HG03039 (cell line): ENCODE results near the gene VCAN.
"Not testable (repeated sequence)": the region's sequence is repeated elsewhere in the genome, so short reads cannot be mapped to it uniquely, and the experiment has no call there.

Experiments
- ATAC-seq: cut with Tn5 transposase; IDR thresholded peaks from one replicate; pipeline ENCODE4 v1.9.1; 2021; ENCODE audit warnings: mild to moderate bottlenecking, moderate library complexity; ENCODE audit not compliant: unreplicated experiment

VCAN gene

DNA sequence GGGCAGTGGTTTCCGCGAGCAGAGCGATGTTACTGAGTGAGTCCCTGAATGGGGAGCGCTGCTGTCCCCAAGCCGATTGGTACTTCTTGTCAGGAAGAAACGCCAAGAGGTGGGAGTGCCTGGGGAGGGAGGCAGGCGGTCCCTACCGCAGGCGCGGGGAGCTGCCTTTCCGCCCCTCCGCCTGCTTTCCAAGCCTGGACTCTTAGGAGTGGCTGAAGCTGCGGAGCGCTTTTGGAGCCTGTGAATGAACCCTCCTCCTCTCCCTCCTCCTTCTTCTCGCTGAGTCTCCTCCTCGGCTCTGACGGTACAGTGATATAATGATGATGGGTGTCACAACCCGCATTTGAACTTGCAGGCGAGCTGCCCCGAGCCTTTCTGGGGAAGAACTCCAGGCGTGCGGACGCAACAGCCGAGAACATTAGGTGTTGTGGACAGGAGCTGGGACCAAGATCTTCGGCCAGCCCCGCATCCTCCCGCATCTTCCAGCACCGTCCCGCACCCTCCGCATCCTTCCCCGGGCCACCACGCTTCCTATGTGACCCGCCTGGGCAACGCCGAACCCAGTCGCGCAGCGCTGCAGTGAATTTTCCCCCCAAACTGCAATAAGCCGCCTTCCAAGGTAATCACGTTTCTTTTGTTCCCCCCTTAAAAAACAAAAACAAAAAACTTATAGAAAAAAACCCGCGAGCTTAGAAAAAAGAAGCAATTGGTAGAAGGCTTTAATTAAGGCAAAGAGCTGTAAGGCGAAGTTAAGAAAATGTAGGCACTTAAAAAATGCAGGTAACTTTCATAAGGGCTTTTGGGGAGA lies at the start of gene VCAN:
VCAN (plus strand) TSS at position 340 of the 808 bp plus-strand sequence. CDS start 11,775 bp downstream, outside the sequence.
- ATAC-seq = no peak

DNA sequence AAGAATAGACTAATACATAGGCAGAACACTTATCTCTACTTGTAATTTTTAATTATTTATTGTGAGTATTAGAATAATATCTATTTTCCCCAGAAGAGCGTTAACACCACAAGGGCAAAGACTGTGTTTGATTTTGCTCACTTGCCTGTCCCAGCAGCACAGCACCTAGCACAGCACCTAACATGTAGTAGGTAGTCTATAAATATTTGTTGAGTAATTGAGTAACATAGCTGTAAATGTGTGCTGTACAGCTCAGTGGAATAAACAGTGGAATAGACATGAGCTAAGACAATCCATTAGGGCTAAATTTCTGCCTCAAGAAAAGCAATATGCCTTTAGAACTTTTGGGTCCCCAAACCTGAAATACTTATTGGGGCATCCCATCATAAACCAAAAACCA lies 49.3 kb upstream of the VCAN start:
- ATAC-seq = no peak

DNA sequence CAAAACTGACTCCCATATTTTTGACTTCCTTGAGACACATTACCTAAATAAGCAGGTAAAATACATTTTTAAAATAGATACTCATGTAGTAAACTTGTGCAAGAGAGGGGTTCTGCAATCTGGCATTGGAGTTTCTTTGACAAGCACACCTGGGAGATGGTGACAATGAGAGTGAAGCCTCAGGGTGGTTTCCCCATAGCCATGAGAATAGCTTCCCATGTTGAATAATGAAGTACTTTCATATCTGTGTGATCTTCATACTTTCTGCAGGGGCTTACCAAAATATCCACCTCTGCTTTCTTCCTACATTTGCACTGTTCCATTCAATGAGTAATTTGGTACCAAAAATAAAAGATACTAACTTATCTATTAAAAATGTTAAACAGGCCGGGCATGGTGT lies 44.7 kb upstream of the VCAN start:
- peak; percentile 52 for ATAC-seq

DNA sequence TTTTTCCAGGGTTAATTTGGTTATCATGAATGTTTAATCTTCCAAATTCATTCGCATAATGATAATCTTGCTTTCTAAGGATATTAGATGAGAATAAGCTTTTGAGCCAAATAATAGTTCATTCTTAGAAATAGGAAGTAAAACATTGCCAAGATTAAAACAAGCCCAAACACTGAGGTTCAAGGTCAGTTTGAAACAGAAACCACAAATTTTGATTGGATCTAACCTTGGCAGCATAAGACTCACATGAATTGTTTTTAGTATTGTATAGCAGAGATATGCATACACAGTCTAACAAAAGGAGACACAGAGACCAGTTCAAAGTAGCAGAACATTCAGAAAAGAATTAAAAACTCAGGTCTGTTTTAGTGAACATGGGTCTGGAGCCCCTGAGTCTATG lies 43.4 kb upstream of the VCAN start:
- ATAC-seq = no peak

DNA sequence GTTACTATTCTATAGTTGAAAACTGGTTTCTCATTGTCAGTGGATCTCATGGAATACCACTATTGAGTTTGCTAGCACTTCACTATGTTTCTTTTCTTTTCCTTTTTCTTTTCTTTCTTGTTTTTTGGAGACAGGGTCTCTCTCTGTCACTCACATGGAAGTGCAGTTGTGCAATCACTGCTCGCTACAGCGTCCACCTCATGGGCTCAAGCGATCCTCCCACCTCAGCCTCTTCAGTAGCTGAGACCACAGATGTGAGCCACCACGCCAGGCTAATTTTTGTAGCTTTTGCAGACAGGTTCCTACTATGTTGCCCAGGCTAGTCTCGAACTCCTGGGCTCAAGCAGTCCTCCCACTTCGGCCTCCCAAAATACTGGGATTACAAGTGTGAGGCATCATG lies 42.7 kb upstream of the VCAN start:
- no peak for ATAC-seq

DNA sequence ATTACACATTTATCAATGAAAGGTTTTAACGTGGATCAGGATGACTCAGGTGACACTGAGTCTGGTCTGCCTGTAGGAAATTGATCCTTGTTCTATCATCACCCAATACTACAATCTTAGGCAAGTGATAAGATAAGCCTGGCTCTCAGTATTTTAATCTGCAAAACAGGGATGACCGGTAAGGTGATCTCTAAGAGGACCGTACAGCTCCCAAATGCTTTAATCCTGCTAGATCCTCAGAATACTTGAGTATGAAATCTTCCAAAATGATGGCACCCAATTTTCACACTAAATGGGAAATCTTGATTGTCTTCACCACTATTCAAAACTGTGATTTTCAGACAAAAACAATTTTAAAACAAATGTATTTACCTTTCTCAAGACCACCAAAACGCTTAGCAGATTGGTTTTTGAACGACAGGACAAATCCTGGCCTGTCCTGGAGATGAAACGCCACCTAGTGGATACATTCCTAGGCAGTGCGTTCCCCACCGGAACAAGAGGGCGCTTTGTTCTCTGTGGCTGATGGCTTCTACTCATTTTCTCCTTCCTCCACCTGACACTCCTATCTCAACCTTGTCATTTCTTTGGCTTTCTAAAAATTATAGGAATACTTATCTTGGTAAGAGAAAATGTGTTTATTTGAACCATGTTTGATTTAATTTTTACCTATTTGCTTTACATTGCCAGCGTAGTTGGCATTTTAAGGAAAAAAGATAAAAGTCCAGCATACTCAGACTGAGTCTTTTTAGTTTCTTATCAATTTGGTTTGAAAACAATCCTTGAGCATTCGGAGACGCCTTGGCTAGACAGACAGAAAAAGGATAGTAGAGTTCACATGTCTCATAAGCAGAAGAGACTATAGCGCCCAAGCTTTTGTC lies 41.2 kb upstream of the VCAN start:
- peak; percentile 63 for ATAC-seq

DNA sequence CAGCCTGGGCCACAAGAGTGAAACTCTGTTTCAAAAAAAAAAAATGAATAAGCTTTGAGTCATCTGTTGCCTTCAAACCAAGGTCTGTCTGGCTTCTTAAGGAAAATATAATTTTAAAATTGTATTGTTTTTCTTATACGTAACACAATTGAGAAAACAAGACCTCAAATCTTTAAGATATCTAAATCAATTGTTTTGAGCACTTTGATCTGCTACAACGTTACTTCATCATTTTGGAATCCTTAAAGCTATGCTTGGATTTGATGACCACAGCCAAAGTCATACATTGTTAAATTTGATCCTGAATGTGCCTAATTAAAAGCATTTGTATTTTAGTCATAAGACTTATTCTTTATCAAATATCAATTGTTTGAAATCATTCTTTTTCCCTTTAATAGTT lies 37.7 kb upstream of the VCAN start:
- ATAC-seq = no peak

DNA sequence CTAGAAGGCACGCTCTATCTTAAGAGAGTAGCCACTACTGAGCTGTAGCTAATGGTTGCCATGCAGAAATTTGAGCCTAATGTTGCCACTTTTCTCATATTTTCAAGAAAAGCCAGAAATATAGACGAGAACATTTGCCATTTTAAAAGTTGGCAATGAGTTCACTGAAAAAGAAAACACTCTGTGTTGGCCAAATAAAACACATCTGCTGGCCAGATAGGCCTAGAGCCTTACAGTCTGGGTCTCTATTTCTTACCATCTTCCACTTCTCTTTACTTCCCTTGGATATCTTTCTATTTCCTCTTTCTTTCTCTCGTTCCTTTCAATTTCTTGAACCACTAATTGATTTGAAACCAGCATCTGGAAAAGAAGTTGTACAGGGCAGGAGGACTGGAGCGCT lies 36.6 kb upstream of the VCAN start:
- no peak for ATAC-seq

DNA sequence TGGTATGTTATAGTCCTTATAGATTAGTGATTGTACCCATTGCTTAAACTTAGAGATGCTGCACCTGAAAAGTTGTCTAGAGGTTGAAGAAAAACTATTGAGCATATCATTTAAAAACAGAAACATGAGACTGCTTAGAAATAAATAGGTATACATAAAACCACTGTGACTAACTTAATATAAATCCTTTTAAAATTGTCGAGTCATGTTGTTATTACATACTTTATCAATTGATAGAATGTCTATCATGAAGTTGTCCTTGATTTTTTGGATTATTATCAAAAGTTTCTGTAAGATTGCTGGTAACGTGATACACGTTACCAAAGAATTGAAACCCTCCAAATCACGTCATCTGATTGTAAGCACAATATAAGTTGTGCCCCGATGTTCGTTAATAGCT lies 35.3 kb upstream of the VCAN start:
- no peak for ATAC-seq

DNA sequence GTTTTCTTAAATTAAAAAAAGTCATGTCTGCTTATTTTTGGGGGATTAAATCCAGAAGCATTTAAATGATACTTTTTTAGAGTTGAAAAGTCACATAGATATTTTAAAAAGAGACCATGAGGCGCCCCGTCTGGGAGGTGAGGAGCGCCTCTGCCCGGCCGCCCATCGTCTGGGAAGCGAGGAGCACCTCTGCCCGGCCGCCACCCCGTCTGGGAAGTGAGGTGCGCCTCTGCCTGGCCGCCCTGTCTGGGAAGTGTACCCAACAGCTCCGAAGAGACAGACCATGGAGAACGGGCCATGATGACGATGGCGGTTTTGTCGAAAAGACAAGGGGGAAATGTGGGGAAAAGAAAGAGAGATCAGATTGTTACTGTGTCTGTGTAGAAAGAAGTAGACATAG lies 33.8 kb upstream of the VCAN start:
- ATAC-seq = not testable (repeated sequence)

DNA sequence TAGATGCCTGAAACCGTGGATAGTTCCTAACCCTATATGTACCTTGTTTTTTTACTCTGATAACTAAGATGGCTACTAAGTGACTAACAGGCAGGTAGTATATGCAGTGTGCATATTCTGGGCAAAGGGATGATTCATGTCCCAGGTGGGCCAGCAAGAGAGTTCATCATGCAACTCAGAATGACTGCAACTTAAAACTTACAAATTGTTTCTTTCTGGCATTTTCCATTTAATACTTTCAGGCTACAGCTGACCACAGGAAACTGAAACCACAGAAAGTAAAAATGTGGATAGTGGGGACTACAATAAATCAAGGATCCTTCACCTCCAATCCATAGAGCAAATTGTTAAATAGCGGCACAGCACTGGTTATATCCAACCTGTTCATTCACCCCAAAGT lies 30.7 kb upstream of the VCAN start:
- no peak for ATAC-seq

DNA sequence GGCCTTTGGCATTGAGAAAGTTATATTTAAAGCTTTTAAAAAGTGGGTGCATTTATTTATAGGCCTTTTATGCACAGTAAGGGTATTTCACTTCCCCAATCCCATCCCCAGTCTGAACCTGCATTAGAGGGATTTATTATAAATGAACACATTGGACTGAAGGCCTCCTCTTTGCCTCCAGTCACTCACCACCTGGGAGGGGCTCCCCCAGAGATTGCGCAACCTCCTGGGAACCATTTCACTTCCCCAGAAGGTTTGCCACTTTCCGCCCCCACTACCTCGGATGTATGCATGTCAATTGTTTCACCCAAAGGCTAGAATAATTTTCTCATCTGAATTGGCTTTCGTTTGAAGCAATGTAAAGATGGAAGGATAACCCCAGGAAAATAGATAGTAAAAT lies 29.8 kb upstream of the VCAN start:
- no peak for ATAC-seq

DNA sequence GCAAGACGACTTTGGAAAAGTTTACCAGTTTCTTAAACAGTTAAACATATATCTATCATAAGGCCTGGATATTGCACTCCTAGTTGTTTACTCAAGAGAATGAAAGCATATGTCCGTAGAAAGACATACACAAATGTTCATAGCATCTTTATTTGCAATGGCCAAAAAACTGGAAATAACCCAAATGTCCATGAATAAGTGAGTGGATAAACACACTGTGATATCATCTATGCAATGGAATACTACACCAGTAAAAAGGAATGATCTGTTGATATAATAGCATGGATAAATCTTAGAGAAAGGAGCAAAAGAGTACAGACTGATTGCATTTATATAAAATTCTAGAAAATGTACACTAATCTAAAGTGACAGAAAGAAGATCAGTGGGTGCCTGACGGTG lies 28.0 kb upstream of the VCAN start:
- ATAC-seq = no peak

DNA sequence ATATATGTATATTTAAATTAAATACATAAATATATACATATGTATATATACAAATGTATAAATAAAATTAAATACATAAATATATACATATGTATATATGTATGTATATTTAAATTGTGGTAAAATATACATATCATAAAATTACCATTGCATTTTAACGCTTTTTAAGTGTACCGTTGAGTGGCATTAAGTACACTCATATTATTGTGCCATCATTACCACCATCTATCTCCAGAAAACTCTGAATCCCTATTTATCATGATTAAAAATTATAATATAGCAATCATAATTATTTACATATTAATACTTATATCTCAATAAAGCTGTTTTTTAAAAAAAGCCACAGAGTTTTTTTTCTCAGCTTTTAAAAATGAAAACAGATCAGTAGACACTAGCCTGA lies 27.1 kb upstream of the VCAN start:
- no peak for ATAC-seq

DNA sequence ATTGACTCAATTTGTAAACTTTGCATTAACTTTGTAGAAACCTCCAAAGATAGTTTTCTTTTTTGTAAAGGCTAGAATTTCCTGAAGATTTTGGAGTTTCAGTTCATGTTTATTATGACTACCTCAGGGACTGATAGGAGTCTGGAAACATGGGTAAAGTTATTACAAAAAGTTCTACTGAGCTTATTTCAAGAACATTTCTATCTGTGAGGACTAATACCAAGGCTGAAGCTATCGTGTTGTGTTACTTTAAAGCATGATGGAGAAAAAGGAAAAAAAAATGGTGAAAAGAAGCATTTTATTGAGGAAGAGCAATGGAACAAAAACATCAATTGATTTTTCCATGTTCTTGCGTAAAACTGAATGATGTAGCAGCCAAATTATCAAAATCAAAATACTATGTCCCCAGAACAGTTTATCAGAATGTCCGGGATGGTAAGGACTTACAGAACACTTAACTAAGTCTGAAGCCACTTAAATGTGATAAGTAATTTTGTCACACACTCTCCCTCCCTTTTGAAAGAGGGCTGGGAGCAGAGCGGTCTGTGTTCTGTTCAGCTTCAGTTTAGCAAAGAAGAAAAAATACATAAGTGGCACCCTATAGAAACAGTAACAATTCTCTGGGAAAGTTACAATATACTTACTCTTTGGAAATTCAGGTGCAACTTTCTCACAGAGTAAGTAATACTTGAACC lies 25.1 kb upstream of the VCAN start:
- ATAC-seq = no peak

DNA sequence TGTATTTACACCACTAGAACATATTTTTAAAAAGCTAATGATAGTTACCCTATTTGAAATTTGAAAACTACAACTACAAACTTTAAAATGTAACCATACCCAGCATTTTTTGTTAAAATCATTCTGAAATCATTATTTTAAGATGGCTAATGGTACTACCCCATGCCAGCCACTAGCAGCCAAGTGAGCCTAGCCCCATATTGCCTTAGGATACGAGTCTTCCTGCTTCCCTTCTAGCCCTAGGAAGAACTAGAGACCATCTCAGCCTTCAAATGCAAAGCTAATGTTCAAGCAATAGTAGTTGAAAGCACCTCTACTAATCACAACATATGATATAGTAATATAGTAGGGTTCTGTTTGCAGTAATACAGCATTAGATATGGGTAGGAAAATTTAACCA lies 24.0 kb upstream of the VCAN start:
- ATAC-seq = no peak

DNA sequence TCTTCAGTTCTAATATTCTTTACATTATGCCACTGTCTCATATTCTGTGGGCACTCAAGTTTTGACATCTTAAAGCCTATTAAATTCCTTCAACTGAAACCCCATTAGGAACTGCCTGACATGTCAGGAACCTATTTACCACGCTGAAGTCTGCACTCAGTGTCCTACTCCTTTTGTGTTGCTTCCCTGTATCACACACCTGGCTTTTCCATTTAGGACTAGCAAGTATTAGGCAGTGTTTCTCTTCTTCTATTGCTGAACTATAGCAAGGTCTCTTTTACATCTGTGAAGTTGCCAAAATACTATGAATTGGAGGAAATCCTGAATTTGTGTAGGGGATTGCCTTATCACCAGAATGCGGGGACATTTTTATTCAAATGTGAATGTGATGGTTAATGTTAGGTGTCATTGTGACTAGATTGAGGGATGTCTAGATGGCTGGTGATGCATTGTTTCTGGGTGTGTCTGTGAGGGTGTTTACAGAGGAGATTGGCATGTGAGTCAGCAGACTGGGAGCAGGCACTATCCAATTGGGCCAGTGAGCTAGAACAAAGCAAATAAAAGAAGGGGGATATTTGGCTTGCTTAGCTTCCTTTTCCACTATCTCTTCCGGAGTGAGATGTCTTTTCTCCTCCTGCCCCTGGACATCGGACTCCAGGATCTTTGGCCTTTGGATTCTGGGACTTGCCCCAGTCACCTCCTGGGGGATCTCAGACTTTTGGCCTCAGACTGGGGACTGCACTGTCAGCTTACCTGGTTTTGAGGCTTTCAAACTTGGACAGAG lies 21.2 kb upstream of the VCAN start:
- ATAC-seq = no peak

DNA sequence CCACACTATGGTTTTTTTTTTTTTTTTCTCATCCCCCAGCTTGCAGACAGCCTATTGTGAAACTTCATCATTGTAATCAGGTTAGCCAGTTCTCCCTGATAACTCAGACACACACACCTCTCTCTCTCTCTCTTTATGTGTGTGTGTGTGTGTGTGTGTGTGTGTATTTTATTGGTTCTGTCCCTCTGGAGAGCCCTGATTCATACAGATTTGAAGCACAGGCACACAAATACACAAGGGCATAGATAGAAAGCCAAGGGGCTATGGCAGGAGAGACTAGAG lies 20.6 kb upstream of the VCAN start:
- no peak for ATAC-seq

DNA sequence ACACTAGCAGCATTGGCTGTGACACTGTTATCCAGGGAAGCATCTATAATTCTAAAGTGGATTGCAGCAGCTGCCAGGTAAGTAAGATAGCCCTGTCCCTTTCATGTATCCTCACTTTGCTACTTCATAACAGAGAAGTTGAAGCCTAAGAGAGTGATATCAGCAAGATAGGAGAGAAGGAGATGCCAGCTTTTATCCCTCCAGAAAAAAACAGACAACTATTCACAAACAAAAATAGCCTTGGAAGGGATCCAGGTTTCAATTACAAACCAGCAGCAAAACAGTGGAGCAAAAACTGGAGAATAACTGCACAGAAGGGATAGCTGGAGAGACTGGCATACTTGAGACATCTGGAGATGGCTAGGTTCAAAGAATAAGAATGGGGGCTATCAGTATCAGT lies 19.6 kb upstream of the VCAN start:
- ATAC-seq = no peak

DNA sequence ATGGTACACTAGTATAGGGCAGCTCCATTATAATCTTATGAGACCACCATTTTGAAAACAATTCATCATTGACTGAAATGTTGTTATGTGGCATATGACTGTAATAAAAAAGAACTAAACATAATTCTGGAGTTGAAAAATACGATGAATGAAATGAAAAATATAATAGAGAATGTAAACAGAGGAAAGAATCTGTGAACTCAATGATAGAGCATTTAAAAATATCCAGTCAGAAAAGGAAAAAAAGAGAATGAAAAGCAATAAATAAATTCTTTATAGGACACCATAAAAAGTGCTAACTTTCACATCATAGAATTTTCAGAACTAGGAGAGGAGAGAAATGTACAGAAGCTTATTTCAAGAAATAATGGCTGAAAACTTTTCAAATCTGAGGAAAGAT lies 17.6 kb upstream of the VCAN start:
- no peak for ATAC-seq

DNA sequence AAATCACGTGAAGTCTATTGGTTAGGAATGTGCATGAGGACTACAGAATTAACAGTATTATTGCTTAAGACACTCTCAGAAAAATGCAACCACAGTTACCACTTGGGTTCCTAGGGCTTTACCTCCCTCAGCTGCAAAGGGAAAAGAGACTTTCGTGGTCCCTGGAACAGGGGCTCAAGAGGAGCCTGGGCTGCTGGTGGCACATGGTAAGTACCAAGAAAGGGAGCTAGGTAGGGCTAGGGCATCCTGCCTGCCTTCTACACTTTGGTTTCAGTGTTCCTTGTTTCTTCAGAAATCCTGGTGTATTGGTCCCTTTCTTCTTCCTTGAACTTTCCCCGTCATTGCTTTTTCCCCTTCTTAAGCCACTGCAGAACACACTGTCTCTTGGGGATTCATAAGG lies 7.3 kb upstream of the VCAN start:
- no peak for ATAC-seq
